Upper lobe of left lung (tissue), 6 donors: ENCODE results near the gene LINGO1. TPM values are rescaled to one million over a fixed set of nuclear protein-coding genes. Genes with fewer than 3 reads are reported as not detected.

Experiments used
- ATAC-seq, 2 donors: fragments of 200-7000 bp; cut with Tn5 transposase; one replicate each; pipeline ENCODE4 v1.9.1; 2022; ENCODE audit warnings: mild to moderate bottlenecking in 2 of 2, moderate library complexity in 2 of 2; ENCODE audit not compliant: low FRiP score in 2 of 2
- DNase-seq, 2 donors: peaks; one replicate each; pipeline ENCODE4 v3.0.0-alpha.2; 2019 to 2020
- H3K27ac ChIP-seq, 4 donors: fragments of 200-600 bp; sonication (generic); one replicate each; pipeline ENCODE4 v1.5.1; 2016 to 2019
- H3K27me3 ChIP-seq, 4 donors: fragments of 200-600 bp; sonication (generic); one replicate each; pipeline ENCODE4 v1.5.1; 2017 to 2019
- H3K36me3 ChIP-seq, 4 donors: fragments of 200-600 bp; sonication (generic); one replicate each; pipeline ENCODE4 v1.5.1; 2016 to 2019
- H3K4me1 ChIP-seq, 4 donors: fragments of 200-600 bp; sonication (generic); one replicate each; pipeline ENCODE4 v1.5.1; 2018 to 2019
- H3K4me3 ChIP-seq, 4 donors: fragments of 200-600 bp; sonication (generic); one replicate each; pipeline ENCODE4 v1.5.1; 2017 to 2019; ENCODE audit warnings: mild to moderate bottlenecking in 2 of 4, moderate library complexity in 1 of 4
- H3K9me3 ChIP-seq, 4 donors: fragments of 200-600 bp; sonication (generic); one replicate each; pipeline ENCODE4 v1.5.1; 2018 to 2019
- EP300 ChIP-seq, 4 donors: sonication (generic); formaldehyde crosslinking; IDR thresholded peaks; one replicate each; pipeline ENCODE4 v1.5.1; 2017; ENCODE audit warnings: antibody characterized with exemption in 4 of 4, control low read depth in 2 of 4
- POLR2A ChIP-seq, 4 donors: fragments of 450-650 bp; IDR thresholded peaks; one replicate each; pipeline ENCODE4 v1.5.1; 2016 to 2017; ENCODE audit warnings: antibody characterized with exemption in 4 of 4, mild to moderate bottlenecking in 2 of 4
- POLR2AphosphoS5 ChIP-seq, 2 donors: sonication (generic); formaldehyde crosslinking; IDR thresholded peaks; one replicate each; pipeline ENCODE4 v1.5.1; 2017; ENCODE audit warnings: antibody characterized with exemption in 2 of 2
- WGBS, 2 donors: methylation state at CpG; one replicate each; pipeline ENCODE4 v1.1.5; 2017 to 2018; 5-methylcytosine and 5-hydroxymethylcytosine counted together
- total RNA-seq, 6 donors: library from RNA; depleted of rRNA in 4 of 6; stranded (reverse); fragments of >200 nt in 4 of 6; gene quantifications; one replicate each; pipeline versions ENCODE4 v1.1.0 to v1.2.1, GENCODE V29; 2016 to 2021
- TF ChIP-seq, protein P1 (sequence below), 6 experiments: fragments of 450-650 bp in 4 of 6; fragments of 200-600 bp in 2 of 6; sonication (generic) in 2 of 6; IDR thresholded peaks; one replicate each; pipeline ENCODE4 v1.5.1; 2016 to 2019; ENCODE audit warnings: antibody characterized with exemption in 6 of 6
- donor health status: DM: no; HTN: no; CAD: no; lungs with moderate emphysema.
- donor health status: DM: no; HTN: yes; CAD: no; lungs with severe emphysema.

LINGO1 gene
- total RNA-seq, 6 donors from 2014 or later: 0.15 to 0.84 (median 0.43) TPM; not detected in 2

DNA sequence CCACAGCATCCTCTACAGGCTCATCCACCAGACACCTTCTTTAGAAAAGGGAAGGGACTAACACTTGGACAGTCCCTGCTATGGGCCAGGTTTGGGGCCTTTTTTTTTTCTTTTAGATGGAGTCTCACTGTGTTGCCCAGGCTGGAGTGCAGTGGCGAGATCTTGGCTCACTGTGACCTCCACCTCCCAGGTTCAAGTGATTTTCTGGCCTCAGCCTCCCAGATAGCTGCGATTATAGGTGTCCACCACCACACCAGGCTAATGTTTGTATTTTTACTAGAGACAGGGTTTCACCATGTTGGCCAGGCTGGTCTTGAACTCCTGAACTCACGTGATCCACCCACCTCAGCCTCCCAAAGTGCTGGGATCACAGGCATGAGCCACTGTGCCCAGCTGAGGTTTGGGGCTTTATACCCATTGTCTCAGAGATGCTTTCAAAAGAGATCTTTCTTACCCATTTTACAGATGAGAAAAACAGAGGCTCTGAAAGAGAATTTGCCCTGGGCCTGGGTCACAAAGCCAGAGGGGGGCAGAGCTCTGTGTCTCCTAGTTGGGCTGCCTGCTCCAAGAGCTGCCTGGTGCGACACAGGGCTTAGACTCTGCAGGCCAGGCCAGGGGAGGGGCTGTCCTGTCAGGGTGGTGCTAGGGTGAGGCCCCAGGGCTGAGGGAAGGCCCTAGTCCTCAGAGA is 11.6 kb downstream of the LINGO1 start:
- H3K4me3 ChIP-seq: no peak overlapping the region
- peaks cover 0 to 4% (median 2%) of the 10 kb centered on the region in 4 donors for H3K4me1 ChIP-seq
- ATAC-seq (no peak), DNase-seq (no peak)
- no peaks in the 10 kb centered on the region for H3K36me3 ChIP-seq
- H3K27me3 ChIP-seq: no peaks in the 10 kb centered on the region
- H3K27ac ChIP-seq: no peak overlapping the region
- no peaks in the 10 kb centered on the region for H3K9me3 ChIP-seq
- 92% methylated on average over 4 of the region's 4 CpGs for WGBS, 2 donors
- TF ChIP-seq EP300 (IDR thresholded peaks at IDR 0.05) (no peak), POLR2A (IDR thresholded peaks at IDR 0.05) (no peak), POLR2AphosphoS5 (IDR thresholded peaks at IDR 0.05) (no peak)
- TF ChIP-seq, protein P1, sequence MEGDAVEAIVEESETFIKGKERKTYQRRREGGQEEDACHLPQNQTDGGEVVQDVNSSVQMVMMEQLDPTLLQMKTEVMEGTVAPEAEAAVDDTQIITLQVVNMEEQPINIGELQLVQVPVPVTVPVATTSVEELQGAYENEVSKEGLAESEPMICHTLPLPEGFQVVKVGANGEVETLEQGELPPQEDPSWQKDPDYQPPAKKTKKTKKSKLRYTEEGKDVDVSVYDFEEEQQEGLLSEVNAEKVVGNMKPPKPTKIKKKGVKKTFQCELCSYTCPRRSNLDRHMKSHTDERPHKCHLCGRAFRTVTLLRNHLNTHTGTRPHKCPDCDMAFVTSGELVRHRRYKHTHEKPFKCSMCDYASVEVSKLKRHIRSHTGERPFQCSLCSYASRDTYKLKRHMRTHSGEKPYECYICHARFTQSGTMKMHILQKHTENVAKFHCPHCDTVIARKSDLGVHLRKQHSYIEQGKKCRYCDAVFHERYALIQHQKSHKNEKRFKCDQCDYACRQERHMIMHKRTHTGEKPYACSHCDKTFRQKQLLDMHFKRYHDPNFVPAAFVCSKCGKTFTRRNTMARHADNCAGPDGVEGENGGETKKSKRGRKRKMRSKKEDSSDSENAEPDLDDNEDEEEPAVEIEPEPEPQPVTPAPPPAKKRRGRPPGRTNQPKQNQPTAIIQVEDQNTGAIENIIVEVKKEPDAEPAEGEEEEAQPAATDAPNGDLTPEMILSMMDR (IDR thresholded peaks at IDR 0.05): no peak

DNA sequence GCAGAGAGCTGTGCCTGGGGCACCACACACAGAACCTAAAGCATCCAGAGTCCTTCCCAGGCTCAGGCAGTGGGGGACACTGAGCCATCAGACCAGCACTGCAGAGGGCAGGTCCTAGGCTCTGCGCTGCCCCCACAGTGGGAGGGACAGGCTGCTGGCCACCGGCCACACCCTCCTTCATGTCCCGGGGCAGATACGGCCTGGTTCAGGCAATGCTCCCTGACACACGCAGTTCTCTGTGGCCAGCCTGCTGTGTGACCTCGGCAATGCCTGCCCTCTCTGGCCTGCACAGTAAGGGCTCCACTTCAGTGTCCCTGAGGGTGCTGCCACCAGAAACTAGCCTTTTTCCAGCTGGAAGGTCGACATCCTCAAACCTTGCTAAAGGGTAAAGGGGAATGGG is 12.4 kb downstream of the LINGO1 start:
- no peak for ATAC-seq
- 73 to 82% methylated on average over 4 to 6 of the region's 7 CpGs for WGBS, 2 donors
- Histone ChIP-seq H3K4me3 (no peak overlapping the region), H3K4me1 (peaks cover 0 to 4% (median 2%) of the 10 kb centered on the region in 4 donors), H3K36me3 (no peaks in the 10 kb centered on the region), H3K9me3 (no peaks in the 10 kb centered on the region), H3K27me3 (no peaks in the 10 kb centered on the region), H3K27ac (no peak overlapping the region)
- TF ChIP-seq POLR2A (IDR thresholded peaks at IDR 0.05) (no peak), EP300 (IDR thresholded peaks at IDR 0.05) (no peak), POLR2AphosphoS5 (IDR thresholded peaks at IDR 0.05) (no peak)
- TF ChIP-seq, protein P1 (IDR thresholded peaks at IDR 0.05): no peak
- DNase-seq: no peak

DNA sequence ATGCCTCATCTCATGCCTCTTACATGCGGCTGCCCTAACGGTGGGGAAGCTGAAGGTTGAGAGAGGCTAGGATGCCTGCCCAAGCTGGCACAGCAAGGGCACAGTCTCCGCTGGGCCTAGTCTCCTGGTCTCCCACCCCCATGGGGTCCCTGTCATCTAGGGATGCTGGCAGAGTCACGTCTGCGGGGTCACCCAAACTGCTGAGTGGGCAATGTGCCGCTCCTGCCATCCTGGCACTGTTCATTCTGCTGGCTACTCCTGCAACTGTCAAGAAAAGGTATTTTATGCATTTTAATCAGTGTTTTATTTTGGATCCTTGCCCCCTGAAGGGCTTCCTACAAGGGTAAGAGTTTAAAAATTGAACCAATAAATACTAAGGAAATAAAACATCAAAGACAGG is 12.8 kb downstream of the LINGO1 start:
- DNase-seq: no peak
- Histone ChIP-seq H3K27me3 (no peaks in the 10 kb centered on the region), H3K4me3 (no peak overlapping the region), H3K9me3 (no peaks in the 10 kb centered on the region), H3K36me3 (no peaks in the 10 kb centered on the region), H3K4me1 (peaks cover 0 to 4% (median 2%) of the 10 kb centered on the region in 4 donors), H3K27ac (no peak overlapping the region)
- TF ChIP-seq POLR2AphosphoS5 (IDR thresholded peaks at IDR 0.05) (no peak), EP300 (IDR thresholded peaks at IDR 0.05) (no peak), POLR2A (IDR thresholded peaks at IDR 0.05) (no peak)
- TF ChIP-seq, protein P1 (IDR thresholded peaks at IDR 0.05): no peak
- 70 to 77% methylated on average over 5 to 6 of the region's 6 CpGs for whole genome bisulfite sequencing, 2 donors
- no peak for ATAC-seq

DNA sequence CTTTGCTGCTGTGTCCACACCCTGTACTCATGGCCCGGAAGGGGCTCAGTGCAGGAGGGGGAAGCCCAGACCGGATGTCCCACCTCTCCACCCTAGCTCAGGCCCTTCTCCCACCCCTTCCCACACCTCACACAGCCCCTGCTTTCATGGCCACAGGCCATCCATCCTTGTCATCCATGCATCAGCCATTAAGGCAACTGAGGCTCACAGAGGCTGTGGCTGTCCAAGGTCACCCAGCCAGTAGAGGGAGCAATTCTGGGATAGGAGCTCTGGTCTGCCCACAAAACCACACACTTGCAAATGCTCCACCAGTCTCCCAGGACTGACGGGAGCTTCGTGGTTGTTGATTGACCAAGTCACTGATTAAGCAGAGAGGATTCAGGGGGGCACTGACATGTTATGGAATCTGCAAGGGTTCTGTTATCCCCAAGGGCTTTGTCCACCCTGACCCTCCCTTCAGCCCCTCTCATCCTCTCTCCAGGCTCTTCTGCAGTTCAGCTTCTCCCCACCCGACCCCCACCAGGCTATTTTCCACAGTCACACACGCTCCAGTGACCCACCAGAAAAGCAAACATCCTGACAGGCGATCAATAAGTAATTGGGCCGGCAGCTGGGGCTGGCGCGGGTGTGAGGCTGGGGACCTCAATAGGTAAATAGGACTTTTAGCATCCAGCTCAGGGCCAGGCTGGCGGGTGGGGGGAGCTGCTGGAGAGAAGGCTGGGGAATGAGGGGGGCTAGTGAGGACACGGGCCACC is 15.1 kb downstream of the LINGO1 start:
- DNase-seq: no peak
- ATAC-seq: no peak
- H3K9me3 ChIP-seq: no peaks in the 10 kb centered on the region
- no peaks in the 10 kb centered on the region for H3K36me3 ChIP-seq
- WGBS, 2 donors: 79 to 86% methylated on average over 12 of the region's 12 CpGs
- H3K27me3 ChIP-seq: no peaks in the 10 kb centered on the region
- TF ChIP-seq EP300 (IDR thresholded peaks at IDR 0.05) (no peak), POLR2A (IDR thresholded peaks at IDR 0.05) (no peak), POLR2AphosphoS5 (IDR thresholded peaks at IDR 0.05) (no peak)
- TF ChIP-seq, protein P1 (IDR thresholded peaks at IDR 0.05): no peak
- H3K4me3 ChIP-seq: no peak overlapping the region
- peaks cover 0 to 4% (median 2%) of the 10 kb centered on the region in 4 donors for H3K4me1 ChIP-seq
- H3K27ac ChIP-seq: no peak overlapping the region
